Fibroblast of lung (primary cell): ENCODE measurements around the gene REPS2. TPM values are rescaled to one million over a fixed set of nuclear protein-coding genes. Genes with fewer than 3 reads are reported as not detected.

Experiments
- DNase-seq, 2 donors: peaks; one replicate each; pipeline versions ENCODE4 v3.0.0 to v3.0.0-alpha.2; 2010; ENCODE audit warnings: low read depth in 2 of 2
- H2AFZ ChIP-seq: 2 replicates; pipeline ENCODE4 v1.5.1; 2012; ENCODE audit warnings: low read length, control low read depth, inconsistent platforms
- H3K27ac ChIP-seq: 2 replicates; pipeline ENCODE4 v1.5.1; 2011; ENCODE audit warnings: low read length, control low read depth; ENCODE audit not compliant: insufficient read depth
- H3K27me3 ChIP-seq: 2 replicates; pipeline ENCODE4 v1.5.1; 2011; ENCODE audit warnings: mild to moderate bottlenecking, low read length; ENCODE audit not compliant: control insufficient read depth, insufficient read depth
- H3K36me3 ChIP-seq: 2 replicates; pipeline ENCODE4 v1.5.1; 2011; ENCODE audit warnings: low read length; ENCODE audit not compliant: control insufficient read depth, insufficient read depth
- H3K4me1 ChIP-seq: 2 replicates; pipeline ENCODE4 v1.5.1; 2011; ENCODE audit warnings: low read length; ENCODE audit not compliant: control insufficient read depth, insufficient read depth; ENCODE audit errors: extremely low read depth
- H3K4me2 ChIP-seq: 2 replicates; pipeline ENCODE4 v1.5.1; 2011; ENCODE audit warnings: low read length, control low read depth; ENCODE audit not compliant: insufficient read depth; ENCODE audit errors: extremely low read depth
- H3K4me3 ChIP-seq, 4 experiments: fragments of 200-600 bp in 1 of 4; sonication (generic) in 1 of 4; replicated peaks in 1 of 4; 2 replicates each; pipeline ENCODE4 v1.5.1; 2011 to 2016; ENCODE audit warnings: low read length in 4 of 4, low read depth in 3 of 4, mild to moderate bottlenecking in 3 of 4, control low read depth in 2 of 4, inconsistent platforms in 1 of 4, mixed read lengths in 1 of 4; ENCODE audit not compliant: insufficient read depth in 1 of 4; ENCODE audit errors: control extremely low read depth in 1 of 4
- H3K79me2 ChIP-seq: 2 replicates; pipeline ENCODE4 v1.5.1; 2012; ENCODE audit warnings: mild to moderate bottlenecking, low read length, inconsistent platforms; ENCODE audit not compliant: control insufficient read depth, insufficient read depth
- H3K9ac ChIP-seq: 2 replicates; pipeline ENCODE4 v1.5.1; 2011; ENCODE audit warnings: mild to moderate bottlenecking, low read length, control low read depth; ENCODE audit not compliant: insufficient read depth
- H3K9me3 ChIP-seq: 2 replicates; pipeline ENCODE4 v1.5.1; 2012; ENCODE audit warnings: low read depth, low read length; ENCODE audit not compliant: control insufficient read depth, insufficient read depth
- H4K20me1 ChIP-seq: 2 replicates; pipeline ENCODE4 v1.5.1; 2011; ENCODE audit warnings: low read length; ENCODE audit not compliant: control insufficient read depth, insufficient read depth; ENCODE audit errors: extremely low read depth
- CTCF ChIP-seq, 2 donors: IDR thresholded peaks in 1 of 2; conservative IDR thresholded peaks in 1 of 2; 1 replicate in 1 of 2; 2 replicates in 1 of 2; pipeline ENCODE4 v1.5.1; 2011 to 2012; ENCODE audit warnings: low read length in 2 of 2, control low read depth in 1 of 2, inconsistent platforms in 1 of 2, low read depth in 1 of 2, mild to moderate bottlenecking in 1 of 2
- EZH2 ChIP-seq: IDR thresholded peaks from 2 replicates; pipeline ENCODE4 v1.5.1; 2012; ENCODE audit warnings: low read length, control low read depth, mild to moderate bottlenecking; ENCODE audit errors: missing control alignments
- polyA plus RNA-seq, 2 donors: library from polyadenylated mRNA; depleted of rRNA in 1 of 2; stranded (reverse) in 1 of 2; unstranded in 1 of 2; fragments of >200 nt; gene quantifications; 2 replicates each; pipeline ENCODE4 v1.2.1, GENCODE V29; 2011 to 2012; ENCODE audit warnings: missing spikeins in 1 of 2
- total RNA-seq: library from RNA; depleted of rRNA; stranded (reverse); fragments of >200 nt; gene quantifications from 2 replicates; pipeline ENCODE4 v1.2.1, GENCODE V29; 2014

The REPS2 gene
- total and polyA plus RNA-seq, 2 donors (not counting 1 experiment from before 2014, with no cell fraction given) = 0.27 to 0.50 TPM

GRCh38 chrX:16999275-16999674 is 52.8 kb downstream of the REPS2 start:
- Histone ChIP-seq H3K4me3 (no peak overlapping the region), H3K9ac (no peak overlapping the region), H3K4me2 (no peak overlapping the region), H3K36me3 (no peaks in the 10 kb centered on the region), H4K20me1 (no peaks in the 10 kb centered on the region), H2AFZ (no peak overlapping the region), H3K27me3 (peaks cover 7% of the 10 kb centered on the region), H3K79me2 (no peaks in the 10 kb centered on the region), H3K27ac (no peak overlapping the region), H3K9me3 (no peaks in the 10 kb centered on the region), H3K4me1 (no peaks in the 10 kb centered on the region)
- peak in 1 of 2 donors; percentile 2 for DNase-seq
- TF ChIP-seq EZH2 (no peak), CTCF (conservative IDR thresholded peaks at IDR 0.05 in 1 of 2, IDR thresholded peaks at IDR 0.05 in 1 of 2; ENCODE audit: low read depth in 1 of 2, low read length in 2 of 2) (no peak)

DNA sequence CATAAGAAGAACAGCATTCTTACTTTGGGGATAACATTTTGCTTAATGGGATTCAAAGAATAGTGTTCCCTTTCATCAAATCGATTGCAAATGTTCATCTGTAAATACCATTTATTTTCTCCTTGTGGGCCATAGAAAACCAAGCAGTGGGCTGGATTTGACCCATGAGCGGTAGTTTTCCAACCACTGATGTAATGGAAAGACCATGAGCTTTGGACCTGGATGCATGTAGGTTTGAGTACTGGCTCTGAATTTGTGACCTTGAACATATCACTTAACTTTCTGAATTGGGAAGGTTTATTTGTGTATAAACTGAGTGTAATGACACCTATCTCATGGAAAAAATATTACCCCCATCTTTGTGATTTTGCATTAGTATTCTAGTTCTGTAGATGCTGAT is 54.3 kb downstream of the REPS2 start:
- DNase-seq = no peak
- no peaks in the 10 kb centered on the region for H3K79me2 ChIP-seq
- no peak overlapping the region for H3K27ac ChIP-seq
- H3K4me3 ChIP-seq = no peak overlapping the region
- H3K36me3 ChIP-seq = no peaks in the 10 kb centered on the region
- peaks cover 7% of the 10 kb centered on the region for H3K27me3 ChIP-seq
- H2AFZ ChIP-seq = no peak overlapping the region
- H3K9me3 ChIP-seq = no peaks in the 10 kb centered on the region
- no peak overlapping the region for H3K9ac ChIP-seq
- H4K20me1 ChIP-seq = no peaks in the 10 kb centered on the region
- H3K4me2 ChIP-seq = no peak overlapping the region
- TF ChIP-seq CTCF (conservative IDR thresholded peaks at IDR 0.05 in 1 of 2, IDR thresholded peaks at IDR 0.05 in 1 of 2; ENCODE audit: low read depth in 1 of 2, low read length in 2 of 2) (no peak), EZH2 (no peak)
- no peaks in the 10 kb centered on the region for H3K4me1 ChIP-seq

DNA sequence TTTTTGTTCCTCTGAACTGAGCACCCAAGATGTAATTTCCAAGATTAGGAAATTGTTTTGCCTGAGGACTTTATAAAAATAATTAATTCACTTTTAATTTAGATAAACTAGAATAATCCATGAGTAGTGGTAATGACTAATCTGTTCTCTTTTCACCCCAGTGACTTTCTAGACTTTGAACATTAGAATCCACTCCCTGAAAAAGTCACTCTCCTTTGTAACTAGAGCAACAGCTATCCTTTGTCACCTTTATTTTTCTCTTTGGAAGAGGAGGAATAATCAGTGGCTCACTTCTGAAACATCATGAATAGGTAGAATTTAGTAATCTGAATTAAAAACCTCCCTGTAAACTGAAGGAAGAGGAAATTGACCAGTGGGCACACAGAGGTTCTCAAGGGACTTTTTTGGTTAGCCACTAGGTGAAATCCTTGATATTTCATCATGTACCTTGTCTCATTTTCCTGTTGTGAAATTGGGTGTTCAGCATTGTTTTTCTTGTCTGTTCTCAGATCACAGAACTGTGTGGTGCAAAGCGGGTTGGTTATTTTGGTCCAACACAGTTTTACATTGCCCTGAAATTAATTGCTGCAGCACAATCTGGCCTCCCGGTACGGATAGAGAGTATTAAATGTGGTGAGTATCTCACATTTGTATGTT is 59.4 kb downstream of the REPS2 start:
- no peaks in the 10 kb centered on the region for H3K36me3 ChIP-seq
- H3K4me2 ChIP-seq = no peak overlapping the region
- no peaks in the 10 kb centered on the region for H3K4me1 ChIP-seq
- H3K9ac ChIP-seq = no peak overlapping the region
- DNase-seq = no peak
- peaks cover 3% of the 10 kb centered on the region for H3K27me3 ChIP-seq
- H2AFZ ChIP-seq = no peak overlapping the region
- no peak for TF ChIP-seq EZH2
- TF ChIP-seq CTCF (conservative IDR thresholded peaks at IDR 0.05 in 1 of 2, IDR thresholded peaks at IDR 0.05 in 1 of 2; ENCODE audit: low read depth in 1 of 2, low read length in 2 of 2) = no peak
- H3K79me2 ChIP-seq = no peaks in the 10 kb centered on the region
- H3K27ac ChIP-seq = no peak overlapping the region
- H3K9me3 ChIP-seq = no peaks in the 10 kb centered on the region
- H3K4me3 ChIP-seq = no peak overlapping the region
- no peaks in the 10 kb centered on the region for H4K20me1 ChIP-seq
